Measurements from ENCODE around the gene NHERF1.

- TF ChIP-seq CTCF (IDR thresholded peaks at IDR 0.05), result no peak
- no peak for TF ChIP-seq POLR2AphosphoS5 (IDR thresholded peaks at IDR 0.05)
These were observed 23.6 kb downstream of the NHERF1 start for GRCh38 chr17:74772053-74772452.

Data from prostate gland (tissue), 2 donors.